HL-60/S4 (cell line): ENCODE data around the gene NIPSNAP2.
"Not testable (repeated sequence)": the region's sequence is repeated elsewhere in the genome, so short reads cannot be mapped to it uniquely, and the experiment has no call there.

Experiments
- in situ Hi-C: fragments of 300-500 bp; cut with MboI; formaldehyde crosslinking; loops from 2 replicates; pipeline ENCODE4 v1.14.3; 2022; ENCODE audit warnings: low sequenced_read_pairs

Gene NIPSNAP2

GRCh38 chr7:55964261-55965099 is at the start of gene NIPSNAP2:
Gene NIPSNAP2, plus strand, starts transcription at chr7:55964585. Its CDS starts 25 bp downstream, at chr7:55964610.
- in situ Hi-C loops: no loop called here

- in situ Hi-C loops: no loop called here
These were observed 46.6 kb upstream of the NIPSNAP2 start for GRCh38 chr7:55917771-55918170.

DNA sequence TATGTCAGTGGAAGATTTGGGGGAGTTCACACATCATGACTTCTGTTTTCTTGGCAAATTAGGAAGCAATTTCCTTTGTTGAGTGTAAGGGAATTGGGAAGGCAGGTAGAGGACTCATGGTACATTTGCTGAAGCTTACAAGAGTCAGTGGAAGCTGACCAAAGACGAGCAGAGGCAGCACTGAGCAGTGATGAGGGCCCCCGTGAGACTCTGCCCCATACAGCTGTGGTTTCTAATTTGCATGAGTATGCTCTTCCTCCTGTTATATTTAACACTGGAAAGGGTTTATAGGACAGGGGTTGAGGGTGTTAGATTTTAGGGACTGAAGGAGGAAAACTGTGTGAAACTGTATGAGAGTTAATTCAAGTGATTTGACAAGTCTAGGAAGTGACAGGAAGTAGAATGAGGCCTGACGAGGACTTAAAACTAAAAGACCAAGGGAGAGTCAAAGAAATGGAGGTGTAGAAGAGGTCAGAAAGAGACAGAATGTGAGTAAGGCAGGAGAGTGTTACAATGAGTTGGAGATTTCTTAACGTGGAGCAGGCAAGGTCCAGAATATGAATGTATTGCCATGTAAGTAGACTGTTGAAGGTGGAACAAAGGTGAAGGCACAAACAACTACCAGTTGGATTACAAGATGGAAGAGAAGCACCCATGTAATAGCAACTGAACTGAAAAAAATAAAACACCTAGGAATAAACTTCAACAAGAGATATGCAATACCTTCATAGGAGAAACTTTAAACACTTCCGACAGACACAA is 36.2 kb upstream of the NIPSNAP2 start:
- in situ Hi-C loops: no loop called here

- in situ Hi-C loops: no loop called here
These were observed 32.8 kb upstream of the NIPSNAP2 start for GRCh38 chr7:55931421-55932151.

GRCh38 chr7:55939514-55940123 is 24.8 kb upstream of the NIPSNAP2 start:
- in situ Hi-C loops: no loop called here

- in situ Hi-C loops: no loop called here
These were observed 17.8 kb upstream of the NIPSNAP2 start for GRCh38 chr7:55946545-55946944.

DNA sequence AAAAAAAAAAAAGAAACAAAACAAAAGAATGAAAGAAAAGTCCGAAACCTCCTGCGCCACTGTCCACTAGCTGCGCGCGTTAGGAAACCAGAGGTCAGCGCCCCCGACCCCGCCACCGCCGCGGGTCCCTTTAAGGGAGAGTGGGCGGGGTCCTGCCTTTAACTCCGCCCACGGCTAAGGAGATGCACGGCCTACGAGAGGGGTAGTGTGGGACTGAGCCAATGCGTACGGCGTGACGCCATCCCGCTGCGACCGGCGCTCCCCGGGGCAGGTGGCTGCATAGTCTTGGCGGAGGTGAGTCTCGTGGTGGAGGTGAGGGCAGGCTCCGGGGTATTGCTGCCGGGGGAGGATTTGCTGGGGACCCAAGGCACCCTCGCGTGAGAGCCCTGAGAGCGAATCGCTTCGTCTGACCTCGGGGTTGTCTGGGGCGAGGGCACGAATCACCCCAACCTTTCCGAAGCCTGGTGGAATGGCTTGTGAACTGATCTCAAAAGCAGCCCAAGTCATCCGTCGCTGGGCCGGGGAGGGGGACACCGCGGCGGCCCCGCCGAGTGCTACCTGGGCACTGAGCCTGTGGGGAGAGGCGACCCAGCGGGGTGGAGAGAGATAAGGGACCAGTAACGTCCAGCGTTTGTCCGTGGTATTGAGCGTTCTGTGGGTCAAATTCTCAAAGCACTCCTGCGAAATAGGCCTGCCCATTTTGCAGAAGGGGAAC is 12.6 kb upstream of the NIPSNAP2 start, which contains the start of gene MRPS17:
Gene MRPS17 (plus strand): TSS at position 241 of the 715 bp plus-strand sequence. CDS start 1,319 bp downstream, outside the sequence.
- in situ Hi-C loops: no loop called here

GRCh38 chr7:55952352-55952671 is 12.1 kb upstream of the NIPSNAP2 start:
- in situ Hi-C loops: not testable (repeated sequence)

- in situ Hi-C loops: no loop called here
These were observed 10.5 kb upstream of the NIPSNAP2 start for GRCh38 chr7:55953707-55954475.

- in situ Hi-C loops: no loop called here
These were observed 7.2 kb upstream of the NIPSNAP2 start for GRCh38 chr7:55957190-55957589.

DNA sequence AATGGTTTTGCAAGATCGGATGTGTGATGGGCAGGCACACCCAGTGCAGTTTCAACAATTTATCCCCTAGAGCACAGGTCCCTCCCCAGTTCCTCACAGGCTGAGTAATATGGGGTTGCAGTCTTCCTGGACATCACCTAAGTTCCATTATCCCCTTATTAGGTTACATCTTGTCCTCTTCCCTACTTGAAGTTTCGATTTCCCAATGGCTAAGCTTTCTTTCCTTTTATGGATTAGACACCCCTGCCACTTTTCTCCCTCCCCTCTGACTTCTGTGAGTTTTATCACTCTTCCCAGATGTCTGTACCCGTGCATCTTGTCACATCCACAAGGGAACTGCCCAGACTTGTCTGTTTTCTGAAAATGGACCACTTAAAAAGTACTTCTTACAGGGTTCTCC is 2.4 kb upstream of the NIPSNAP2 start:
- in situ Hi-C loops: no loop called here

- in situ Hi-C loops: no loop called here
These were observed 709 bp upstream of the NIPSNAP2 start for GRCh38 chr7:55963584-55964168.

GRCh38 chr7:55965100-55965470 is 700 bp downstream of the NIPSNAP2 start:
- in situ Hi-C loops: no loop called here

- in situ Hi-C loops: no loop called here
These were observed 1.5 kb downstream of the NIPSNAP2 start for GRCh38 chr7:55965805-55966421.

- in situ Hi-C loops: no loop called here
These were observed 2.5 kb downstream of the NIPSNAP2 start for GRCh38 chr7:55966851-55967250.

GRCh38 chr7:55969391-55969790 is 5.0 kb downstream of the NIPSNAP2 start:
- in situ Hi-C loops: no loop called here

DNA sequence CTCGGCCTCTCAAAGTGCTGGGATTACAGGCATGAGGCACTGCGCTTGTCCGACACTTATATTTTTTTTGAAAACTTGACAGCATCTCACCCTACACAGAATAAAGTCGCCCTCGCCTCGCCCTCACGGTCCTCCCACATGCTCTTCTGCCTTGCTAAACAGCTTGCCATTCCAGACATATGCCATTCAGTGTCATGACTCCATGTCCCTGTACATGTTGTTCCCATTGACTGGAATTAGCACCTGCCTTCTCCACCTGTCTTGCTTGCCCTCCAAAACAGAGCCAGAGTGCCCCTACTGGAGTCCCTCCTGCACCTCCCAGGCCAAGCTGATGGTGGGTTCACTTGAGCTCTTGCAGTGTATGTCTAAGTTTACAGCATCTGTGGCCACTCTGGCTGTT is 6.2 kb downstream of the NIPSNAP2 start:
- in situ Hi-C loops: no loop called here

- in situ Hi-C loops: no loop called here
These were observed 6.6 kb downstream of the NIPSNAP2 start for GRCh38 chr7:55970978-55971377.

- in situ Hi-C loops: no loop called here
These were observed 9.4 kb downstream of the NIPSNAP2 start for GRCh38 chr7:55973747-55974250.
